ENCODE results near the gene TIGIT. TPM values are rescaled to one million over a fixed set of nuclear protein-coding genes. Genes with fewer than 3 reads are reported as not detected.

Gene TIGIT
- total and polyA plus RNA-seq, 2 experiments from 2014 or later, result 0.07 to 0.50 TPM

DNA sequence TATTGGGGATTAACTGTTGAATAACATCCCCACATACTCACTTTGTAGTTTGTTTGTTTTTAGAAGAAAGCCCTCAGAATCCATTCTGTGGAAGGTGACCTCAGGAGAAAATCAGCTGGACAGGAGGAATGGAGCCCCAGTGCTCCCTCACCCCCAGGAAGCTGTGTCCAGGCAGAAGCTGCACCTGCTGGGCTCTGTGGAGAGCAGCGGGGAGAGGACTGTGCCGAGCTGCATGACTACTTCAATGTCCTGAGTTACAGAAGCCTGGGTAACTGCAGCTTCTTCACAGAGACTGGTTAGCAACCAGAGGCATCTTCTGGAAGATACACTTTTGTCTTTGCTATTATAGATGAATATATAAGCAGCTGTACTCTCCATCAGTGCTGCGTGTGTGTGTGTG lies 14.0 kb downstream of the TIGIT start (continued):
- TF ChIP-seq, protein P1, sequence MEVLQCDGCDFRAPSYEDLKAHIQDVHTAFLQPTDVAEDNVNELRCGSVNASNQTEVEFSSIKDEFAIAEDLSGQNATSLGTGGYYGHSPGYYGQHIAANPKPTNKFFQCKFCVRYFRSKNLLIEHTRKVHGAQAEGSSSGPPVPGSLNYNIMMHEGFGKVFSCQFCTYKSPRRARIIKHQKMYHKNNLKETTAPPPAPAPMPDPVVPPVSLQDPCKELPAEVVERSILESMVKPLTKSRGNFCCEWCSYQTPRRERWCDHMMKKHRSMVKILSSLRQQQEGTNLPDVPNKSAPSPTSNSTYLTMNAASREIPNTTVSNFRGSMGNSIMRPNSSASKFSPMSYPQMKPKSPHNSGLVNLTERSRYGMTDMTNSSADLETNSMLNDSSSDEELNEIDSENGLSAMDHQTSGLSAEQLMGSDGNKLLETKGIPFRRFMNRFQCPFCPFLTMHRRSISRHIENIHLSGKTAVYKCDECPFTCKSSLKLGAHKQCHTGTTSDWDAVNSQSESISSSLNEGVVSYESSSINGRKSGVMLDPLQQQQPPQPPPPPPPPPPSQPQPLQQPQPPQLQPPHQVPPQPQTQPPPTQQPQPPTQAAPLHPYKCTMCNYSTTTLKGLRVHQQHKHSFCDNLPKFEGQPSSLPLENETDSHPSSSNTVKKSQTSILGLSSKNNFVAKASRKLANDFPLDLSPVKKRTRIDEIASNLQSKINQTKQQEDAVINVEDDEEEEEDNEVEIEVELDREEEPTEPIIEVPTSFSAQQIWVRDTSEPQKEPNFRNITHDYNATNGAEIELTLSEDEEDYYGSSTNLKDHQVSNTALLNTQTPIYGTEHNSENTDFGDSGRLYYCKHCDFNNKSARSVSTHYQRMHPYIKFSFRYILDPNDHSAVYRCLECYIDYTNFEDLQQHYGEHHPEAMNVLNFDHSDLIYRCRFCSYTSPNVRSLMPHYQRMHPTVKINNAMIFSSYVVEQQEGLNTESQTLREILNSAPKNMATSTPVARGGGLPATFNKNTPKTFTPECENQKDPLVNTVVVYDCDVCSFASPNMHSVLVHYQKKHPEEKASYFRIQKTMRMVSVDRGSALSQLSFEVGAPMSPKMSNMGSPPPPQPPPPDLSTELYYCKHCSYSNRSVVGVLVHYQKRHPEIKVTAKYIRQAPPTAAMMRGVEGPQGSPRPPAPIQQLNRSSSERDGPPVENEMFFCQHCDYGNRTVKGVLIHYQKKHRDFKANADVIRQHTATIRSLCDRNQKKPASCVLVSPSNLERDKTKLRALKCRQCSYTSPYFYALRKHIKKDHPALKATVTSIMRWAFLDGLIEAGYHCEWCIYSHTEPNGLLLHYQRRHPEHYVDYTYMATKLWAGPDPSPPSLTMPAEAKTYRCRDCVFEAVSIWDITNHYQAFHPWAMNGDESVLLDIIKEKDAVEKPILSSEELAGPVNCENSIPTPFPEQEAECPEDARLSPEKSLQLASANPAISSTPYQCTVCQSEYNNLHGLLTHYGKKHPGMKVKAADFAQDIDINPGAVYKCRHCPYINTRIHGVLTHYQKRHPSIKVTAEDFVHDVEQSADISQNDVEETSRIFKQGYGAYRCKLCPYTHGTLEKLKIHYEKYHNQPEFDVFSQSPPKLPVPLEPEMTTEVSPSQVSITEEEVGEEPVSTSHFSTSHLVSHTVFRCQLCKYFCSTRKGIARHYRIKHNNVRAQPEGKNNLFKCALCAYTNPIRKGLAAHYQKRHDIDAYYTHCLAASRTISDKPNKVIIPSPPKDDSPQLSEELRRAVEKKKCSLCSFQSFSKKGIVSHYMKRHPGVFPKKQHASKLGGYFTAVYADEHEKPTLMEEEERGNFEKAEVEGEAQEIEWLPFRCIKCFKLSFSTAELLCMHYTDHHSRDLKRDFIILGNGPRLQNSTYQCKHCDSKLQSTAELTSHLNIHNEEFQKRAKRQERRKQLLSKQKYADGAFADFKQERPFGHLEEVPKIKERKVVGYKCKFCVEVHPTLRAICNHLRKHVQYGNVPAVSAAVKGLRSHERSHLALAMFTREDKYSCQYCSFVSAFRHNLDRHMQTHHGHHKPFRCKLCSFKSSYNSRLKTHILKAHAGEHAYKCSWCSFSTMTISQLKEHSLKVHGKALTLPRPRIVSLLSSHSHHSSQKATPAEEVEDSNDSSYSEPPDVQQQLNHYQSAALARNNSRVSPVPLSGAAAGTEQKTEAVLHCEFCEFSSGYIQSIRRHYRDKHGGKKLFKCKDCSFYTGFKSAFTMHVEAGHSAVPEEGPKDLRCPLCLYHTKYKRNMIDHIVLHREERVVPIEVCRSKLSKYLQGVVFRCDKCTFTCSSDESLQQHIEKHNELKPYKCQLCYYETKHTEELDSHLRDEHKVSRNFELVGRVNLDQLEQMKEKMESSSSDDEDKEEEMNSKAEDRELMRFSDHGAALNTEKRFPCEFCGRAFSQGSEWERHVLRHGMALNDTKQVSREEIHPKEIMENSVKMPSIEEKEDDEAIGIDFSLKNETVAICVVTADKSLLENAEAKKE (CRISPR knock-in tag; IDR thresholded peaks at IDR 0.05), result no peak
- TF ChIP-seq ZNF114 (CRISPR knock-in tag; IDR thresholded peaks at IDR 0.05), result no peak

DNA sequence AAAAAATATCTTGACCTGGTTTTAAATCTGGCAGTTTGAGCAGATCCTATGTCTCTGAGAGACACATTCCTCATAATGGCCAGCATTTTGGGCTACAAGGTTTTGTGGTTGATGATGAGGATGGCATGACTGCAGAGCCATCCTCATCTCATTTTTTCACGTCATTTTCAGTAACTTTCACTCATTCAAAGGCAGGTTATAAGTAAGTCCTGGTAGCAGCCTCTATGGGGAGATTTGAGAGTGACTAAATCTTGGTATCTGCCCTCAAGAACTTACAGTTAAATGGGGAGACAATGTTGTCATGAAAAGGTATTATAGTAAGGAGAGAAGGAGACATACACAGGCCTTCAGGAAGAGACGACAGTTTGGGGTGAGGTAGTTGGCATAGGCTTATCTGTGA lies 14.5 kb downstream of the TIGIT start:
- Histone ChIP-seq H3K4me2 (no peak overlapping the region), H3K27me3 (ENCODE audit: insufficient read depth) (no peaks in the 10 kb centered on the region), H3K4me1 (ENCODE audit: insufficient read depth) (no peaks in the 10 kb centered on the region), H4K20me1 (replicated peaks; ENCODE audit: insufficient read depth) (no peaks in the 10 kb centered on the region), H2AFZ (no peak overlapping the region; the same call in 1 of the 2 replicates), H3K27ac (ENCODE audit: low read depth) (no peak overlapping the region), H3K9me2 (ENCODE audit: insufficient read depth) (peaks cover 22% of the 10 kb centered on the region), H3K36me3 (ENCODE audit: insufficient read depth) (no peaks in the 10 kb centered on the region), H3K79me2 (replicated peaks; ENCODE audit: insufficient read depth) (no peaks in the 10 kb centered on the region), H3F3A (replicated peaks; ENCODE audit: low read depth) (no peaks in the 10 kb centered on the region), H3K4me3 (no peak overlapping the region)
- ATAC-seq (no peak), DNase-seq (ENCODE audit: low spot score) (no peak)
- Mint-ChIP-seq H3K4me1 (no peaks in the 10 kb centered on the region), H3K9me3 (no peaks in the 10 kb centered on the region), H3K27me3 (ENCODE audit: insufficient read depth, low read depth, poor library complexity) (peaks cover 5% of the 10 kb centered on the region), H3K36me3 (ENCODE audit: low read depth) (no peaks in the 10 kb centered on the region), H3K4me3 (no peak overlapping the region), H3K27ac (no peak overlapping the region)
- no peak for TF ChIP-seq ZNF114 (CRISPR knock-in tag; IDR thresholded peaks at IDR 0.05)
- TF ChIP-seq REST (IDR thresholded peaks at IDR 0.05; ENCODE audit: unreplicated experiment), result no peak
- TF ChIP-seq EZH2 (IDR thresholded peaks at IDR 0.05; ENCODE audit: low read depth, unreplicated experiment), result no peak

Data from GM23338 (cell line).